Right atrium auricular region (tissue), 2 donors: ENCODE data around the gene ASB10. TPM values are rescaled to one million over a fixed set of nuclear protein-coding genes. Genes with fewer than 3 reads are reported as not detected.

Experiments
- DNase-seq: peaks from one replicate; pipeline ENCODE4 v3.0.0-alpha.2; 2019; ENCODE audit warnings: low spot score
- H3K27ac ChIP-seq, 2 donors: fragments of 200-600 bp; sonication (generic); 1 replicate in 1 of 2; 2 replicates in 1 of 2; pipeline ENCODE4 v1.5.1; 2016 to 2019
- H3K27me3 ChIP-seq, 2 donors: fragments of 200-600 bp; sonication (generic); one replicate each; pipeline versions ENCODE4 v1.5.1 to v1.6.0; 2017 to 2019
- H3K36me3 ChIP-seq: fragments of 200-600 bp; sonication (generic); one replicate; pipeline ENCODE4 v1.5.1; 2016
- H3K4me1 ChIP-seq, 2 donors: fragments of 200-600 bp; sonication (generic); one replicate each; pipeline versions ENCODE4 v1.5.1 to v1.6.0; 2017 to 2019
- H3K4me3 ChIP-seq, 2 donors: fragments of 200-600 bp; sonication (generic); 1 replicate in 1 of 2; 2 replicates in 1 of 2; pipeline ENCODE4 v1.5.1; 2017 to 2019; ENCODE audit warnings: mild to moderate bottlenecking in 1 of 2, moderate library complexity in 1 of 2
- H3K9me3 ChIP-seq, 2 donors: fragments of 200-600 bp; sonication (generic); one replicate each; pipeline ENCODE4 v1.5.1; 2019
- CTCF ChIP-seq, 2 donors: fragments of 200-600 bp; sonication (generic); IDR thresholded peaks; one replicate each; pipeline ENCODE4 v1.5.1; 2019; ENCODE audit warnings: antibody characterized with exemption in 2 of 2
- total RNA-seq, 2 donors: library from RNA; depleted of rRNA; stranded (reverse); fragments of >200 nt; gene quantifications; one replicate each; pipeline ENCODE4 v1.1.0, GENCODE V29; 2016

ASB10 gene
- total RNA-seq, 2 donors from 2014 or later = 4.0 to 11.6 TPM

GRCh38 chr7:151207804-151208203, 20.8 kb upstream of the ASB10 start:
- Histone ChIP-seq H3K4me1 (no peaks in the 10 kb centered on the region), H3K36me3 (no peaks in the 10 kb centered on the region), H3K9me3 (no peaks in the 10 kb centered on the region), H3K27me3 (no peaks in the 10 kb centered on the region), H3K4me3 (no peak overlapping the region), H3K27ac (no peak overlapping the region)
- DNase-seq = no peak
- no peak for TF ChIP-seq CTCF (IDR thresholded peaks at IDR 0.05)

GRCh38 chr7:151207315-151207714, 20.3 kb upstream of the ASB10 start:
- Histone ChIP-seq H3K9me3 (no peaks in the 10 kb centered on the region), H3K36me3 (no peaks in the 10 kb centered on the region), H3K4me1 (no peaks in the 10 kb centered on the region), H3K4me3 (no peak overlapping the region), H3K27ac (no peak overlapping the region), H3K27me3 (no peaks in the 10 kb centered on the region)
- DNase-seq = no peak
- TF ChIP-seq CTCF (IDR thresholded peaks at IDR 0.05) = no peak

GRCh38 chr7:151206914-151207313, 19.9 kb upstream of the ASB10 start:
- TF ChIP-seq CTCF (IDR thresholded peaks at IDR 0.05) = no peak
- Histone ChIP-seq H3K36me3 (no peaks in the 10 kb centered on the region), H3K9me3 (no peaks in the 10 kb centered on the region), H3K27ac (no peak overlapping the region), H3K4me3 (no peak overlapping the region), H3K27me3 (no peaks in the 10 kb centered on the region), H3K4me1 (no peaks in the 10 kb centered on the region)
- no peak for DNase-seq

GRCh38 chr7:151205730-151206129, 18.7 kb upstream of the ASB10 start:
- Histone ChIP-seq H3K27ac (no peak overlapping the region), H3K4me1 (no peaks in the 10 kb centered on the region), H3K36me3 (no peaks in the 10 kb centered on the region), H3K4me3 (no peak overlapping the region), H3K27me3 (no peaks in the 10 kb centered on the region), H3K9me3 (no peaks in the 10 kb centered on the region)
- no peak for TF ChIP-seq CTCF (IDR thresholded peaks at IDR 0.05)
- no peak for DNase-seq

- Histone ChIP-seq H3K4me1 (peaks cover 0 to 2% of the 10 kb centered on the region in 2 donors), H3K27ac (no peak overlapping the region), H3K36me3 (no peaks in the 10 kb centered on the region), H3K9me3 (no peaks in the 10 kb centered on the region), H3K27me3 (no peaks in the 10 kb centered on the region), H3K4me3 (no peak overlapping the region)
- TF ChIP-seq CTCF (IDR thresholded peaks at IDR 0.05) = no peak
- no peak for DNase-seq
These were observed 17.5 kb upstream of the ASB10 start for GRCh38 chr7:151204383-151205032.

GRCh38 chr7:151202836-151203235, 15.8 kb upstream of the ASB10 start:
- H3K27ac ChIP-seq = no peak overlapping the region
- H3K4me3 ChIP-seq = no peak overlapping the region
- no peak for TF ChIP-seq CTCF (IDR thresholded peaks at IDR 0.05)
- peaks cover 0 to 3% of the 10 kb centered on the region in 2 donors for H3K4me1 ChIP-seq
- H3K27me3 ChIP-seq = no peaks in the 10 kb centered on the region
- H3K36me3 ChIP-seq = no peaks in the 10 kb centered on the region
- no peaks in the 10 kb centered on the region for H3K9me3 ChIP-seq
- no peak for DNase-seq
